PC-9 (cell line): Measurements from ENCODE around the gene MAP3K5.

Experiments
- EZH2 ChIP-seq: fragments of 200-600 bp; sonication (generic); IDR thresholded peaks from 2 replicates; pipeline ENCODE4 v1.8.0; 2017; ENCODE audit warnings: antibody characterized with exemption, low read depth
- TF ChIP-seq, protein P1 (sequence below): fragments of 200-600 bp; sonication (generic); conservative IDR thresholded peaks from 2 replicates; pipeline ENCODE4 v1.6.1; 2017; ENCODE audit warnings: mixed run types, antibody characterized with exemption, mild to moderate bottlenecking, moderate library complexity

DNA sequence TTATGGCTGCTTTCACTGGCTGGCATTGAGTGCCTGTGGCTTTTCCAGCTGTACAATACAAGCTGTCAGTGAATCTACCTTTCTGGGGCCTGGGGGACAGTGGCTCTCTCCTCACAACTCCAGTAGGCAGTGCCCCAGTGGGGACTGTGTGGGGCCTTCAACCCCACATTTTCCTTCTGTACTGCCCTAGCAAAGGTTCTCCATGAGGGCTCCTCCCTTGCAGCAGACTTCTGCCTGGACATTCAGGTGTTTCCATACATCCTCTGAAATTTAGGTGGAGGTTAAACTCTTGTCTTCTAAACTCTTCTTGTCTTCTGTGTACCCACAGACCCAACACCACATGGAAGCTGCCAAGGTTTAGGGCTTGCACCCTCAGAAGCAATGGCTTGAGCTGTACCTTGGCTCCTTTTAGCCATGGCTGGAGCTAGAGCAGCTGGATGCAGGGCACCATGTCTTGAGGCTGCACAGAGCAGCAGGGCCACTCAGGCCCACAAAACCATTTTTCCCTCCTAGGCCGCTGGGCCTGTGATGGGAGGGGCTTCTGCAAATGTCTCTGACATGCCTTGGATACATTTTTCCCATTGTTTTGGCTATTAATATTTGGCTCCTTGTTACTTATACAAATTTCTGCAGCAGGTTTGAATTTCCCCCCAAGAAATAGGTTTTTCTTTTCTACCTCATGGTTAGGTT, 39.7 kb upstream of the MAP3K5 start:
- TF ChIP-seq, protein P1, sequence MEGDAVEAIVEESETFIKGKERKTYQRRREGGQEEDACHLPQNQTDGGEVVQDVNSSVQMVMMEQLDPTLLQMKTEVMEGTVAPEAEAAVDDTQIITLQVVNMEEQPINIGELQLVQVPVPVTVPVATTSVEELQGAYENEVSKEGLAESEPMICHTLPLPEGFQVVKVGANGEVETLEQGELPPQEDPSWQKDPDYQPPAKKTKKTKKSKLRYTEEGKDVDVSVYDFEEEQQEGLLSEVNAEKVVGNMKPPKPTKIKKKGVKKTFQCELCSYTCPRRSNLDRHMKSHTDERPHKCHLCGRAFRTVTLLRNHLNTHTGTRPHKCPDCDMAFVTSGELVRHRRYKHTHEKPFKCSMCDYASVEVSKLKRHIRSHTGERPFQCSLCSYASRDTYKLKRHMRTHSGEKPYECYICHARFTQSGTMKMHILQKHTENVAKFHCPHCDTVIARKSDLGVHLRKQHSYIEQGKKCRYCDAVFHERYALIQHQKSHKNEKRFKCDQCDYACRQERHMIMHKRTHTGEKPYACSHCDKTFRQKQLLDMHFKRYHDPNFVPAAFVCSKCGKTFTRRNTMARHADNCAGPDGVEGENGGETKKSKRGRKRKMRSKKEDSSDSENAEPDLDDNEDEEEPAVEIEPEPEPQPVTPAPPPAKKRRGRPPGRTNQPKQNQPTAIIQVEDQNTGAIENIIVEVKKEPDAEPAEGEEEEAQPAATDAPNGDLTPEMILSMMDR = no peak
- no peak for TF ChIP-seq EZH2
